ENCODE data around the gene TRIM38. TPM values are rescaled to one million over a fixed set of nuclear protein-coding genes. Genes with fewer than 3 reads are reported as not detected.

The TRIM38 gene
- total and polyA plus RNA-seq, 2 of the 13 experiments (the other 11 are each of a cell fraction or from before 2014, with no cell fraction given) = 2.5 to 3.1 TPM

- peak; percentile 76; the same call in 1 of the 2 replicates for TF ChIP-seq ZNF337 (CRISPR knock-in tag; IDR thresholded peaks at IDR 0.05; ENCODE audit: borderline replicate concordance, low read depth)
- TF ChIP-seq, protein P1, sequence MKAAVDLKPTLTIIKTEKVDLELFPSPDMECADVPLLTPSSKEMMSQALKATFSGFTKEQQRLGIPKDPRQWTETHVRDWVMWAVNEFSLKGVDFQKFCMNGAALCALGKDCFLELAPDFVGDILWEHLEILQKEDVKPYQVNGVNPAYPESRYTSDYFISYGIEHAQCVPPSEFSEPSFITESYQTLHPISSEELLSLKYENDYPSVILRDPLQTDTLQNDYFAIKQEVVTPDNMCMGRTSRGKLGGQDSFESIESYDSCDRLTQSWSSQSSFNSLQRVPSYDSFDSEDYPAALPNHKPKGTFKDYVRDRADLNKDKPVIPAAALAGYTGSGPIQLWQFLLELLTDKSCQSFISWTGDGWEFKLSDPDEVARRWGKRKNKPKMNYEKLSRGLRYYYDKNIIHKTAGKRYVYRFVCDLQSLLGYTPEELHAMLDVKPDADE (CRISPR knock-in tag; IDR thresholded peaks at IDR 0.05) = peak; percentile 93; the same call in 1 of the 2 replicates
- TF ChIP-seq NRL (CRISPR knock-in tag; IDR thresholded peaks at IDR 0.05; ENCODE audit: borderline replicate concordance) = peak; percentile 99
- TF ChIP-seq CENPX (CRISPR knock-in tag; IDR thresholded peaks at IDR 0.05) = no peak
- no peak for TF ChIP-seq SP140L (CRISPR knock-in tag; IDR thresholded peaks at IDR 0.05; ENCODE audit: borderline replicate concordance)
- TF ChIP-seq ZNF333 (CRISPR knock-in tag; IDR thresholded peaks at IDR 0.05; ENCODE audit: borderline replicate concordance) = peak; percentile 83; the same call in 1 of the 2 replicates
- TF ChIP-seq FOXK1 (CRISPR knock-in tag; IDR thresholded peaks at IDR 0.05; ENCODE audit: borderline replicate concordance, low read depth) = peak; percentile 61; the same call in 1 of the 2 replicates
- no peak; the same call in 1 of the 2 replicates for TF ChIP-seq ZNF136 (CRISPR knock-in tag; IDR thresholded peaks at IDR 0.05; ENCODE audit: low read depth)
- TF ChIP-seq TEAD2 (CRISPR knock-in tag; IDR thresholded peaks at IDR 0.05) = no peak; the same call in 1 of the 2 replicates
- TF ChIP-seq NFATC3 (CRISPR knock-in tag; IDR thresholded peaks at IDR 0.05) = peak; percentile 84
- TF ChIP-seq U2AF1 (optimal IDR thresholded peaks at IDR 0.05; ENCODE audit: low read depth, low read length) = peak; percentile 98
- peak; percentile 79; the same call in 1 of the 2 replicates for TF ChIP-seq RFX5 (IDR thresholded peaks at IDR 0.05; ENCODE audit: low read depth, low read length)
- no peak for TF ChIP-seq ZNF792 (CRISPR knock-in tag; IDR thresholded peaks at IDR 0.05)
- 0 out of 2 replicates have a peak, but pooled peaks have one; percentile 37 for TF ChIP-seq ZFP36L2 (CRISPR knock-in tag; IDR thresholded peaks at IDR 0.05)
- 0 out of 2 replicates have a peak, but pooled peaks have one; percentile 51 for TF ChIP-seq SMAD9 (CRISPR knock-in tag; IDR thresholded peaks at IDR 0.05)
- TF ChIP-seq ZNF709 (CRISPR knock-in tag; IDR thresholded peaks at IDR 0.05) = peak; percentile 88
- TF ChIP-seq ZNF746 (CRISPR knock-in tag; IDR thresholded peaks at IDR 0.05) = peak; percentile 54
- TF ChIP-seq ZBTB1 (CRISPR knock-in tag; IDR thresholded peaks at IDR 0.05; ENCODE audit: borderline replicate concordance) = no peak
- TF ChIP-seq ZNF263 (CRISPR knock-in tag; IDR thresholded peaks at IDR 0.05) = peak; percentile 64; the same call in 1 of the 2 replicates
- peak; percentile 99 for TF ChIP-seq CREB1 (IDR thresholded peaks at IDR 0.05)
- peak; percentile 97 for TF ChIP-seq CREB1 (CRISPR knock-in tag; IDR thresholded peaks at IDR 0.05)
- TF ChIP-seq, protein P2, sequence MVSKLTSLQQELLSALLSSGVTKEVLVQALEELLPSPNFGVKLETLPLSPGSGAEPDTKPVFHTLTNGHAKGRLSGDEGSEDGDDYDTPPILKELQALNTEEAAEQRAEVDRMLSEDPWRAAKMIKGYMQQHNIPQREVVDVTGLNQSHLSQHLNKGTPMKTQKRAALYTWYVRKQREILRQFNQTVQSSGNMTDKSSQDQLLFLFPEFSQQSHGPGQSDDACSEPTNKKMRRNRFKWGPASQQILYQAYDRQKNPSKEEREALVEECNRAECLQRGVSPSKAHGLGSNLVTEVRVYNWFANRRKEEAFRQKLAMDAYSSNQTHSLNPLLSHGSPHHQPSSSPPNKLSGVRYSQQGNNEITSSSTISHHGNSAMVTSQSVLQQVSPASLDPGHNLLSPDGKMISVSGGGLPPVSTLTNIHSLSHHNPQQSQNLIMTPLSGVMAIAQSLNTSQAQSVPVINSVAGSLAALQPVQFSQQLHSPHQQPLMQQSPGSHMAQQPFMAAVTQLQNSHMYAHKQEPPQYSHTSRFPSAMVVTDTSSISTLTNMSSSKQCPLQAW (CRISPR knock-in tag; IDR thresholded peaks at IDR 0.05) = no peak
- TF ChIP-seq ZNF552 (CRISPR knock-in tag; IDR thresholded peaks at IDR 0.05; ENCODE audit: borderline replicate concordance) = no peak
- no peak for TF ChIP-seq MBD4 (IDR thresholded peaks at IDR 0.05; ENCODE audit: borderline replicate concordance, low read length)
- TF ChIP-seq ZBTB4 (CRISPR knock-in tag; IDR thresholded peaks at IDR 0.05; ENCODE audit: borderline replicate concordance) = no peak
Measured at GRCh38 chr6:26031595-26032339, 69.2 kb downstream of the TRIM38 start (continued).
